ENCODE data around the gene IGFBP5.

The IGFBP5 gene

GRCh38 chr2:216687111-216687510, 8.2 kb downstream of the IGFBP5 start:
- no peak for DNase-seq

GRCh38 chr2:216685327-216685875, 9.9 kb downstream of the IGFBP5 start:
- no peak for DNase-seq

GRCh38 chr2:216683846-216684245, 11.5 kb downstream of the IGFBP5 start:
- no peak for DNase-seq

GRCh38 chr2:216681683-216682082, 13.7 kb downstream of the IGFBP5 start:
- no peak for DNase-seq

GRCh38 chr2:216680951-216681629, 14.3 kb downstream of the IGFBP5 start:
- DNase-seq: no peak

- DNase-seq: no peak
Observed at GRCh38 chr2:216679658-216680024, 15.7 kb downstream of the IGFBP5 start.

- DNase-seq: no peak
Observed at GRCh38 chr2:216678813-216679657, 16.3 kb downstream of the IGFBP5 start.

GRCh38 chr2:216678098-216678465, 17.3 kb downstream of the IGFBP5 start:
- no peak for DNase-seq

- DNase-seq: no peak
Observed at GRCh38 chr2:216677439-216678097, 17.8 kb downstream of the IGFBP5 start.

GRCh38 chr2:216676630-216677029, 18.7 kb downstream of the IGFBP5 start:
- DNase-seq: no peak

GRCh38 chr2:216674376-216674775, 21.0 kb downstream of the IGFBP5 start:
- no peak for DNase-seq

GRCh38 chr2:216673609-216674008, 21.7 kb downstream of the IGFBP5 start:
- DNase-seq: no peak

GRCh38 chr2:216673021-216673420, 22.3 kb downstream of the IGFBP5 start:
- DNase-seq: no peak

- no peak for DNase-seq
Observed at GRCh38 chr2:216672466-216672865, 22.9 kb downstream of the IGFBP5 start.

GRCh38 chr2:216671791-216672343, 23.5 kb downstream of the IGFBP5 start:
- no peak for DNase-seq

- DNase-seq: no peak
Observed at GRCh38 chr2:216671081-216671411, 24.3 kb downstream of the IGFBP5 start.

GRCh38 chr2:216670266-216671080, 24.9 kb downstream of the IGFBP5 start:
- no peak for DNase-seq

- DNase-seq: peak; percentile 61
Observed at GRCh38 chr2:216666461-216667233, 28.7 kb downstream of the IGFBP5 start.

GRCh38 chr2:216665717-216666116, 29.6 kb downstream of the IGFBP5 start:
- no peak for DNase-seq

- no peak for DNase-seq
Observed at GRCh38 chr2:216665242-216665641, 30.1 kb downstream of the IGFBP5 start.

- no peak for DNase-seq
Observed at GRCh38 chr2:216664593-216665034, 30.7 kb downstream of the IGFBP5 start.

- no peak for DNase-seq
Observed at GRCh38 chr2:216663846-216664245, 31.5 kb downstream of the IGFBP5 start.

All from activated gamma-delta T cell treated with Interleukin-2 at 50 U/mL for 16 hours (primary cell).